Endothelial cell of coronary artery (primary cell): ENCODE data around the gene TUBGCP5. TPM values are rescaled to one million over a fixed set of nuclear protein-coding genes. Genes with fewer than 3 reads are reported as not detected.

Experiments
- total RNA-seq: library from RNA; depleted of rRNA; stranded (reverse); fragments of >200 nt; gene quantifications from 2 replicates; pipeline ENCODE4 v1.2.3, GENCODE V29; 2014

Gene TUBGCP5
- 18.7 and 24.5 TPM in 2 replicates for total RNA-seq

DNA sequence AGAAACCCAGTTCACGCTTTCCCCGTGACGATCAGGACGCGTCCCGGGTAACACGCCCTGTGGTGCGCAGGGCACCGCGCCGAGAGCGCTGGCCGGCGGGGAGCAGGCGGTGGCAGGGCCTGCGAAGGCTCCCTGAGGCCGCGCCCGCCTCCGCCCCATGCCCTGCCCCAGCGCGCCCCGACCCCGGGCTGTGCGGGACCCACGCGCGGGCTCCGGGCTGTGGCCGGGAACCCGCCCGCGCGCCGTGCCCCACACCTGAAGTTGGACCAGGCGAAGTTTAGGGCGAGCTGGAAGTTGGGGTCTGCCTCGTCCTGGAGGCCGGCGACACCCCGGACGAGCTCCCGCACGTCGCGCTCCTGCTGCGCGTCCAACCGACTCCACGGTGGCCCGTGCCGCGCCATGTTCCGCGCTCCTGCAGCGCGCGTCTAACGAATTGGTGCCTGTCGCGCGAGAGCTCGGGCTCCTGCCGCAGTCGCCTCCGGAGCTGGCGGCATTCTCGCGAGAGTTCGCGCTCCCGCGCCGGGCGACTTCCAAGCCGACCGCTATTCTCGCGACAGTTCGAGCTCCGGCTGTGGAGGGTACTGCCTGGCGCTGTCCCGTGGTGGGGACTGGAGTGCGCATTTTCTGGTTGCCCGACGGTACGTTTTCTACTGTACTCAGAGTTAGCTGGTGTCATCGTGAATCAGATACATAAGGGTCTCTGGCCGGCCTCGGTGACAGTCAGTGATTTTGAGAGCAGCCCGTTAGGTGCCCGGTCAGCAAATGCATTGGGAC lies at the start of gene TUBGCP5:
TUBGCP5 (minus strand) TSS at position 427 of the 774 bp plus-strand sequence; CDS start at position 401, 26 bp downstream.

DNA sequence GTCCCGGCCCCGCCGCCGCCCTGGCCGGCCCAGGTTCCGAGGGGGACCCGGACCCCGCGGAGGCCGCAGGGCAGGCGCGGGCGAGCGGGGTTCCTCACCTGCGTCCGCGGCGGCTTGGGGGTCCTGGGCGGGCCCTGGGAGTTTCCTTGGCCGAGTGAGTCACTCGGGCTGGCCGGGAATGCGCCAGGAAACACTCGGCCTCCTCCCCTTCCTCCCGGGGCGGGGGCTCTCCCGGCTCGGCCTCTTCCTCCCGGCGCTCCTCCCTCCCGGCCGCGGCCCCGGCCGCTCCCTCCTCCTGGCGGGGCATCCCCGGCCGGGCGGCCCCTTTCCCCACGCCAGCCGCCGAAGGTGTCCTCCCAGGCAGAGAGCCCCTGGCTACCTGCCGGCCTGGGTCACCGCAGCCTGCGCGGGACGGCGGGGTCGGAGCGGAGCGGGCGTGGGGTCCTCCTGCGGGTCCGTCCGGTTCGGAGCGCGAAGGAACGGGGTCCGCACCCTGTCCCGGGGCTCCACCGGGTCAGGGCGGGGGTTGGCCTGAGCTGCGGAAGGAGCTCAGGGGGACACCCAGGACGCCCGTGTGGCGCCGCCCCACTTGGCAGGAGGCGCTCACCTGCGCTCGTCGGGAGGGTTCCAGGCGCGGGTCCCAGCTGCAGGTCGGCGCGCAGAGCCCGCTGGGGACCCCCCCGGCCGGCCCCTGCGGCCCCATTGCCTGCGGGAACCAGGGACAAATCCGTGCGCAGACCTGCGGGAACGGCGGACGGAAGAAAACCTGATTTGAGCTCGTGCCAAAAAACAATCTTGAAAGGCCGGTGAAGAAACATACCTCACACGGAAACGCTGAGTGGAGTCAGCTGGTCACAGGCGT lies 58.9 kb downstream of the TUBGCP5 start, which contains the start of gene CYFIP1:
CYFIP1 (minus strand) TSS at position 180 of the 862 bp plus-strand sequence. CDS start 33,083 bp downstream, outside the sequence.

Other genes starting within 250 kb of the TUBGCP5 start
- 61.6 and 75.4 TPM in 2 replicates for gene NIPA2, start 200.9 kb downstream of the TUBGCP5 start, total RNA-seq
- 78.5 and 79.6 TPM in 2 replicates for gene CYFIP1, start 59.2 kb downstream of the TUBGCP5 start, total RNA-seq
- gene GOLGA6L1, start 97.3 kb upstream of the TUBGCP5 start, total RNA-seq: not detected in 2 replicates